Heart right ventricle (tissue), 16 donors: ENCODE data around the gene BTK. TPM values are rescaled to one million over a fixed set of nuclear protein-coding genes. Genes with fewer than 3 reads are reported as not detected.

Experiments used
- ATAC-seq, 8 donors: fragments of 200-7000 bp; cut with Tn5 transposase; one replicate each; pipeline ENCODE4 v1.9.1; 2020; ENCODE audit warnings: mild to moderate bottlenecking in 8 of 8, moderate library complexity in 8 of 8, moderate number of reproducible peaks in 1 of 8
- DNase-seq, 2 donors: peaks; one replicate each; pipeline ENCODE4 v3.0.0-alpha.2; 2020
- H3K27ac ChIP-seq, 10 donors: fragments of 200-600 bp; sonication (generic) in 2 of 10; one replicate each; pipeline versions ENCODE4 v1.5.0 to v1.8.0; 2020 to 2022; ENCODE audit warnings: mild to moderate bottlenecking in 3 of 10
- H3K27me3 ChIP-seq, 7 donors: fragments of 200-600 bp; one replicate each; pipeline ENCODE4 v1.8.0; 2021 to 2022; ENCODE audit warnings: mild to moderate bottlenecking in 2 of 7
- H3K36me3 ChIP-seq, 9 donors: fragments of 200-600 bp; sonication (generic) in 1 of 9; one replicate each; pipeline versions ENCODE4 v1.5.0 to v1.8.0; 2020 to 2022; ENCODE audit warnings: mild to moderate bottlenecking in 2 of 9
- H3K4me1 ChIP-seq, 9 donors: fragments of 200-600 bp; sonication (generic) in 1 of 9; one replicate each; pipeline versions ENCODE4 v1.5.0 to v1.8.0; 2020 to 2022; ENCODE audit warnings: mild to moderate bottlenecking in 4 of 9
- H3K4me3 ChIP-seq, 10 donors: fragments of 200-600 bp; sonication (generic) in 2 of 10; one replicate each; pipeline versions ENCODE4 v1.5.0 to v1.8.0; 2020 to 2022; ENCODE audit warnings: mild to moderate bottlenecking in 7 of 10, moderate library complexity in 2 of 10
- H3K9me3 ChIP-seq, 11 donors: fragments of 200-600 bp in 10 of 11; sonication (generic) in 2 of 11; one replicate each; pipeline versions ENCODE4 v1.5.0 to v1.8.0; 2013 to 2022; ENCODE audit warnings: mild to moderate bottlenecking in 2 of 11, control low read depth in 1 of 11, moderate library complexity in 1 of 11
- CTCF ChIP-seq, 9 donors: fragments of 200-600 bp; sonication (generic) in 2 of 9; IDR thresholded peaks; one replicate each; pipeline versions ENCODE4 v1.5.0 to v1.8.0; 2021 to 2022; ENCODE audit warnings: antibody characterized with exemption in 9 of 9, mild to moderate bottlenecking in 5 of 9, moderate library complexity in 1 of 9
- WGBS, 2 donors: extraction: QIAGEN DNeasy Blood & Tissue Kit; methylation state at CpG; one replicate each; pipeline ENCODE4 v1.1.7; 2013; ENCODE audit warnings: inconsistent platforms in 1 of 2; 5-methylcytosine and 5-hydroxymethylcytosine counted together
- intact Hi-C, 10 donors: fragments of 100-400 bp; cut with DNase I; formaldehyde crosslinking; loops; one replicate each; pipeline versions ENCODE4 v1.11.1 to v1.14.2; 2022
- polyA plus RNA-seq, 2 donors: library from polyadenylated mRNA; stranded (reverse); fragments of 200-250 nt; gene quantifications; one replicate each; pipeline ENCODE4 v1.2.3, GENCODE V29; 2013
- total RNA-seq, 10 donors: library from RNA; stranded (reverse); fragmentation: NEBNext Ultra II Directional in 3 of 10; extraction: Animal tissue kit (Norgen Biotek cat#: 25700) in 3 of 10; gene quantifications; one replicate each; pipeline versions ENCODE4 v1.2.1 to v1.2.4, GENCODE V29; 2021 to 2023
- donor health status: Arrhythmogenic right ventricular cardiomyopathy.
- donor health status: ischemic (EF 13 %, LVEDD 7.1; RV severe dilation, severe dysfunction).
- donor health status: healthy with polysubstance abuse.
- donor health status: DM: no; HTN: yes; CAD: no.
- donor health status: DM: no; HTN: no; CAD: no.
- donor health status: ischemic (EF 25% LVEDD 6.9; RV normal size, moderate dysfunction).
- donor health status: ischemic (EF 25% LVEDD 5.7; RV mildly dilated, moderate dysfunction).
- donor health status: healthy.
- donor health status: DM: yes; HTN: yes; CAD: no.
- donor health status: Ischemic cardiomyopathy.
- donor health status: ischemic (EF 35%, LVEDD 5.7; RV mildly dilated, moderate dysfunction).
- donor health status: nonischemic (EF 11% LVEDD 7.7; RV severe dilation, severe dysfunction).
- donor health status: DM: yes; HTN: yes; CAD: no.
- donor health status: PGD.
- donor health status: ischemic (EF 29% LVEDD 5.4; RV normal size, mild dysfunction).
- donor health status: nonischemic (EF 23%, LVEDD 6.1; RV moderate dilation, normal function).

BTK gene
- total and polyA plus RNA-seq, 12 donors, result 0.47 to 7.0 (median 1.5) TPM

- 0% methylated on average over 8 of the region's 8 CpGs for WGBS, 2 donors
- H3K27ac ChIP-seq, result peak overlapping the region; percentile 72 to 98 (median 91)
- H3K4me3 ChIP-seq, result peak overlapping the region; percentile 45 to 79 (median 71)
- no peaks in the 10 kb centered on the region for H3K27me3 ChIP-seq
- no peaks in the 10 kb centered on the region for H3K9me3 ChIP-seq
- intact Hi-C loops, result no loop called here
- DNase-seq (no peak), ATAC-seq (peak in 4 of 8 donors; percentile 5 to 12 (median 6))
- peaks cover 0 to 45% (median 26%) of the 10 kb centered on the region in 9 donors for H3K4me1 ChIP-seq
- no peak for TF ChIP-seq CTCF (IDR thresholded peaks at IDR 0.05)
- peaks cover 0 to 23% (median 0%) of the 10 kb centered on the region in 9 donors for H3K36me3 ChIP-seq
These were observed 22.5 kb upstream of the BTK start for GRCh38 chrX:101408532-101408841.

- DNase-seq, result peak; percentile 81 to 92
- Histone ChIP-seq H3K4me3 (peak within 1 kb of the TSS; percentile 45 to 79 (median 71)), H3K4me1 (peaks cover 0 to 45% (median 26%) of the 10 kb centered on the region in 9 donors), H3K9me3 (no peaks in the 10 kb centered on the region), H3K27ac (peak within 1 kb of the TSS; percentile 72 to 98 (median 91)), H3K36me3 (peaks cover 0 to 23% (median 0%) of the 10 kb centered on the region in 9 donors), H3K27me3 (no peaks in the 10 kb centered on the region)
- peak in 1 of 9 donors; percentile 8 for TF ChIP-seq CTCF (IDR thresholded peaks at IDR 0.05)
- ATAC-seq, result peak; percentile 97 to 99 (median 99)
- intact Hi-C loops, result no loop called here
- 0 to 1% methylated on average over 36 to 47 of the region's 47 CpGs for WGBS, 2 donors
These were observed 21.9 kb upstream of the BTK start, which contains the start of the genes GLA and HNRNPH2 for GRCh38 chrX:101407748-101408531. Gene GLA (minus strand): TSS chrX:101407925. CDS start chrX:101407903, 22 bp downstream. Gene HNRNPH2 (plus strand): TSS chrX:101408222. CDS start chrX:101411989, 3,767 bp downstream.

GRCh38 chrX:101407167-101407747 is 21.3 kb upstream of the BTK start:
- Histone ChIP-seq H3K9me3 (no peaks in the 10 kb centered on the region), H3K36me3 (peaks cover 0 to 22% (median 0%) of the 10 kb centered on the region in 9 donors), H3K4me1 (peaks cover 0 to 44% (median 26%) of the 10 kb centered on the region in 9 donors), H3K4me3 (peak overlapping the region; percentile 32 to 79 (median 71)), H3K27ac (peak overlapping the region in 9 of 10 donors; percentile 63 to 98 (median 92)), H3K27me3 (no peaks in the 10 kb centered on the region)
- TF ChIP-seq CTCF (IDR thresholded peaks at IDR 0.05), result no peak
- DNase-seq, result no peak
- 0 to 1% methylated on average over 14 to 15 of the region's 15 CpGs for WGBS, 2 donors
- intact Hi-C loops, result no loop called here
- peak in 7 of 8 donors; percentile 4 to 22 (median 7) for ATAC-seq

- TF ChIP-seq CTCF (IDR thresholded peaks at IDR 0.05), result no peak
- no peak overlapping the region for H3K4me3 ChIP-seq
- no peaks in the 10 kb centered on the region for H3K4me1 ChIP-seq
- no peaks in the 10 kb centered on the region for H3K9me3 ChIP-seq
- 92 to 98% methylated on average over 4 of the region's 4 CpGs for WGBS, 2 donors
- intact Hi-C loops, result no loop called here
- H3K27ac ChIP-seq, result no peak overlapping the region
- no peak for DNase-seq
- peaks cover 0 to 13% (median 0%) of the 10 kb centered on the region in 7 donors for H3K27me3 ChIP-seq
- ATAC-seq, result no peak
- H3K36me3 ChIP-seq, result peaks cover 0 to 73% (median 0%) of the 10 kb centered on the region in 9 donors
These were observed 13.8 kb upstream of the BTK start for GRCh38 chrX:101399825-101400224.
